D341Med (cell line): ENCODE measurements around the gene SLC24A4.
"Not testable (repeated sequence)": the region's sequence is repeated elsewhere in the genome, so short reads cannot be mapped to it uniquely, and the experiment has no call there.

Experiments used
- DNase-seq: peaks from one replicate; pipeline ENCODE4 v3.0.0; 2012; ENCODE audit warnings: low spot score

The SLC24A4 gene

GRCh38 chr14:92520102-92521057 is 197.4 kb downstream of the SLC24A4 start:
- no peak for DNase-seq

GRCh38 chr14:92521058-92521415 is 198.1 kb downstream of the SLC24A4 start:
- no peak for DNase-seq

- no peak for DNase-seq
These were observed 200.8 kb downstream of the SLC24A4 start for GRCh38 chr14:92523752-92524151.

GRCh38 chr14:92524602-92525185 is 201.7 kb downstream of the SLC24A4 start:
- DNase-seq, result no peak

- DNase-seq, result no peak
These were observed 202.5 kb downstream of the SLC24A4 start for GRCh38 chr14:92525322-92526095.

- DNase-seq, result no peak
These were observed 204.8 kb downstream of the SLC24A4 start for GRCh38 chr14:92527721-92528120.

GRCh38 chr14:92528486-92529100 is 205.6 kb downstream of the SLC24A4 start:
- no peak for DNase-seq

- no peak for DNase-seq
These were observed 206.9 kb downstream of the SLC24A4 start for GRCh38 chr14:92529903-92530302.

GRCh38 chr14:92531106-92531873 is 208.3 kb downstream of the SLC24A4 start:
- no peak for DNase-seq

GRCh38 chr14:92532490-92533163 is 209.7 kb downstream of the SLC24A4 start:
- no peak for DNase-seq

GRCh38 chr14:92534932-92535643 is 212.1 kb downstream of the SLC24A4 start:
- no peak for DNase-seq

GRCh38 chr14:92536231-92536630 is 213.3 kb downstream of the SLC24A4 start:
- not testable (repeated sequence) for DNase-seq

GRCh38 chr14:92538412-92538985 is 215.5 kb downstream of the SLC24A4 start:
- DNase-seq, result no peak

- no peak for DNase-seq
These were observed 216.5 kb downstream of the SLC24A4 start for GRCh38 chr14:92539419-92539818.

GRCh38 chr14:92539875-92540274 is 216.9 kb downstream of the SLC24A4 start:
- no peak for DNase-seq

- no peak for DNase-seq
These were observed 217.6 kb downstream of the SLC24A4 start for GRCh38 chr14:92540472-92541048.

GRCh38 chr14:92542766-92543554 is 220.0 kb downstream of the SLC24A4 start:
- no peak for DNase-seq

- no peak for DNase-seq
These were observed 221.2 kb downstream of the SLC24A4 start for GRCh38 chr14:92544051-92544720.
